Retinal pigment epithelial cell (primary cell): ENCODE data around the gene HLCS.
A peak's percentile ranks its signal among the peaks of the same experiment; 100 is the strongest.

Source experiments
- DNase-seq: peaks from one replicate; pipeline ENCODE4 v3.0.0-alpha.2; 2010; ENCODE audit warnings: low read depth
- H3K4me3 ChIP-seq: 2 replicates; pipeline ENCODE4 v1.5.1; 2011; ENCODE audit warnings: mild to moderate bottlenecking, low read length, control low read depth, moderate library complexity
- TF ChIP-seq, protein P1 (sequence below): conservative IDR thresholded peaks from 2 replicates; pipeline ENCODE4 v1.5.1; 2011; ENCODE audit warnings: low read depth, low read length, control low read depth, inconsistent platforms

The HLCS gene

DNA sequence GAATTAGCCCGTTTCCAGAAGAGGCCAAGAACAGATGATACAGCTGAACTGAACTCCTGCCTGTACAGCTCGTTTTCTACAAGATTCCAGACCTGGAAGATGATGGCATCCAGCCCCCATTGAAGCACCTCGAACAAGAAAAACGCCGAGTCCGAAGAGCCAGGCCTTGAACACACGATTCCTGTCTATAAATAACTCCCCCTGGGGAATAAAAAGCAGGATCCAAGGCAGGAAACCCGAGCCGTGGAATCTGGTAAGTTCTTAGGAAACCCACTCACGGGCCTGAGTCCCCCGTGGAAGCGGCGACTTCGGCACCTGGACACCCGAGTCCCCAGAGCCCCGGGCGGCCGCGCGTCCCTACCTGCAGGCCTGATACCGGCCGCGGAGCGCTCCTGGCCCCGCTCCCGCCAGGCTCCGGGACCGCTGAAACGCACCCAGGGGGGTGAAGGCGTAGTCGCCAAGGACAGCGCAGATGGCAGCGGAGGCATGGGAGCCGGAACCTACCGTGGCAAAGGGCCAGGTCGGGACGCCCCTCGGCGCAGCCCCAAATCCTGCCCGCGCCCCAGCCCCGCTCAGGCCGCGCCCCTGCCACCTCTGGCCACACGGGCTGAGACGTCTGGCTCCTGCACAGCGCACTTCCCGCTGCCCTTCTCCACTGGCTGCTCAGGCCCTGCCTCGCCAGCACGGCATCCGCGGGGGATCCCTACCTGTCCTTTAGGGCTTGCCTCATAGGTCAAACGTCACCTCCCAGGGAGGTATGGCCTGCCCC is 14.0 kb upstream of the HLCS start:
- no peak for DNase-seq
- TF ChIP-seq, protein P1, sequence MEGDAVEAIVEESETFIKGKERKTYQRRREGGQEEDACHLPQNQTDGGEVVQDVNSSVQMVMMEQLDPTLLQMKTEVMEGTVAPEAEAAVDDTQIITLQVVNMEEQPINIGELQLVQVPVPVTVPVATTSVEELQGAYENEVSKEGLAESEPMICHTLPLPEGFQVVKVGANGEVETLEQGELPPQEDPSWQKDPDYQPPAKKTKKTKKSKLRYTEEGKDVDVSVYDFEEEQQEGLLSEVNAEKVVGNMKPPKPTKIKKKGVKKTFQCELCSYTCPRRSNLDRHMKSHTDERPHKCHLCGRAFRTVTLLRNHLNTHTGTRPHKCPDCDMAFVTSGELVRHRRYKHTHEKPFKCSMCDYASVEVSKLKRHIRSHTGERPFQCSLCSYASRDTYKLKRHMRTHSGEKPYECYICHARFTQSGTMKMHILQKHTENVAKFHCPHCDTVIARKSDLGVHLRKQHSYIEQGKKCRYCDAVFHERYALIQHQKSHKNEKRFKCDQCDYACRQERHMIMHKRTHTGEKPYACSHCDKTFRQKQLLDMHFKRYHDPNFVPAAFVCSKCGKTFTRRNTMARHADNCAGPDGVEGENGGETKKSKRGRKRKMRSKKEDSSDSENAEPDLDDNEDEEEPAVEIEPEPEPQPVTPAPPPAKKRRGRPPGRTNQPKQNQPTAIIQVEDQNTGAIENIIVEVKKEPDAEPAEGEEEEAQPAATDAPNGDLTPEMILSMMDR, result no peak
- H3K4me3 ChIP-seq, result peak overlapping the region; percentile 41

DNA sequence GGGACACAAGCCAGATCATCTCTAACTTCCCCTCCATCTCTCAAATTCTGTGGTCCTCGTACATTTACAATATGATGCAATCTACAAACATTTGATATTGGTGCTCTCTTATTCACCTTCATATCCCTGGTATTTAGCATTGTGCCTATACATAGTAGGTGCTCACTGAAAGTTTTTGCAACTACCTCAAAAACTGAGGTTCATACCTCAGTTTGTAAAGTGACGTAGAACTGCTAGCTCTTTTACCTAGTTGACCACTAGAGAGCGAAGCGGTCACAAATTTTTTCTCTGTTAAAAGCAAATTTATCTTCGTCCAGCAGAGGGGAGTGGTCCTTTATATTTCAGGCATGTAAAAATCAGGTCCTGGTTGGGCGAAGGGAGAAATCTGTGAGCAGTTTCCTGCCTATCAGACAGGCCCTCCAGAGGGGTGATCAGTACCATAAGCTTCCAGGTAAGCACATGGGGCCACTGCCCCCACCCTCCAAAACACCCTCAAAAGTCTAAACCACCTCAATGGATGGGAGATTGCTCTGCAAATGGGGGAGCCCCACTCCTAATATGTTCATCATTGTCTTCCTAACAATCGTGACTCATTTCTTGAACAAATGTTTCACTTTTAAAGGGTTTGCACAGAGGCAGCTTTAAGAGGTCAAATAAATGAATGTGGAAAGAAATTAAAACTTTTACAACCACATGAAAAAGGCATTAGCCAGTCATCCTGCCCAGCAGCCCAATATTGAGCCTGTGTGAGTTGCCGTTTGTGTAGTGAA is 10.6 kb upstream of the HLCS start:
- H3K4me3 ChIP-seq, result no peak overlapping the region
- TF ChIP-seq, protein P1, result peak; percentile 82
- no peak for DNase-seq

DNA sequence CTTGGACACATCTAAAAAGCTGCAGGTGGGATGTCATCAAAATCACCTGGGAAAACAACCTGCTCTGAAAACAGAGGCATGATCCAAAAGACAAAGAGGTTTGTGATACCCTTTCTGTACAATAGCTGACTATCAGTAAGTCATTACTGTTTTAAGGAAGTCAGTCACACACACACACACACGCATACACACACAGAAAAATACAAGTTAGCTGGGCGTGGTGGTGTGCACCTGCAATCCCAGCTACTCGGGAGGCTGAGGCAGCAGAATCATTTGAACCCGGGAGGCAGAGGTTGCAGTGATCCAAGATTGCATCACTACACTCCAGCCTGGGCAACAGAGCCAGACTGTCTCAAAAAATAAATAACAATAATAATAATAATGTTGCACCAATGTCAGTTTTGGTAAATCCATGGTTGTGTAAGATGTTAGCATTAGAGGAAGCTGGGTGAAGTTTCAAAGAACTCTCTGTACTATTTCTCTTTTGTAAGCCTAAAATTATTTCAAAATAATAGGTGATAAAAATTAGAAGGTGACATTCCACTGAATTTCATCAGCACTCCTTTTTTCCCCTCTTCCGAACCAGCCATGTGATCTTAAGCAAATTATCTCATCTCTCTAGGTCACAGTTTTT is 9.9 kb upstream of the HLCS start:
- no peak for DNase-seq
- TF ChIP-seq, protein P1, result no peak
- H3K4me3 ChIP-seq, result no peak overlapping the region

DNA sequence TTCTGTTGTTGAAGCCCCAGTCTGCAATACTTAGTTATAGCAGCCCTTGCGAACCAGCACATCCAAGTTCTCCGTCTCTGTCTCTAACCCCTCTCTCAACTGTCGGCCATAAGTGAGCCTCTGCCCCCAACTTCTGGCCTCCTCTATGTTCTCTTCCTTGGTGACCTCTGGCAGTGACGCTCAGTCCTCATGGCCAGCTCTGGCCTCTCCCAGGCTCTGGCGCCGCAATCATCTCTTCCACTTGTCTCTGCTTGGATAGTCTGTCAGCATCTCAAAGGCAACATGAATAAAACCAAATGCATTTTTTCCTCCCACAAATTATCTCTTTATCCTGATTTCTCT is 8.4 kb upstream of the HLCS start:
- TF ChIP-seq, protein P1, result no peak
- no peak overlapping the region for H3K4me3 ChIP-seq
- no peak for DNase-seq

DNA sequence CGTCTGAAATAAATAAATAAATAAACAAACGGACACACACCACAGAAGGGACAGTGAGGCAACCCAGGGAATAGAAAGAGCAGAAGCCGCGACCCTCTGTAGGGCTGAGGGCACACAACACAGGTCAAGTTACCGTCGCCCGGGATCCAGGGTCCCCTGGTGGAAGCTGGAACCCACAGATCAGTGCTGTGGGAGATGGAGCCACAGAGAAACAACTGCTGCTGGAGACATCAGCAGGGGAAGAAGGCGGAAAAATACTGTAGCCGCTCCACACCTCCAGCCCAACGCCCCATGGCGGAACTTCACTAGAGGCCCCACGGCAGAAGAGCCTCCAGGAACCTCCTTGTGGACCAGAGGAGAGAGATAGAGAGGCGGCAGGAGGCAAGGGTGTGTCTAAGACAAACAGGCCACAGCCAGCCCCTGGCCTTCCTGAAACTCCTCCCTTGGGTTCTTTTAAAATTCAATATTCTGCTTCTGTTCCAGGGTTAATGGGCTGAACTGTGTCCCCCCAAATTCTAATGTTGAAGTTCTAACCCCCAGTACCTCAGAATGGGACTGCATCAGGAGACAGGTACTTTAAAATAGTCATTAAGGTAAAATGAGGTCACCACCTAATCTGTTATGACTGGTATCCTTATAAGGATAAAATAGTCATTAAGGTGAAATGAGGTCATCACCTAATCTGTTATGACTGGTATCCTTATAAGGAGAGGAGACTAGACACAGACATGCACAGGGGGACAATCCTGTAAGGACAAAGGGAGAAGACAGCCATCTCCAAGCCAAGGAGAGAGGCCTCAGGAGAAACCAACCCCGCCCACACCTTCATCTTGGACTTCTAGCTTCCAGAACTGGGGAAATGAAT is 7.7 kb upstream of the HLCS start:
- no peak overlapping the region for H3K4me3 ChIP-seq
- no peak for DNase-seq
- TF ChIP-seq, protein P1, result no peak

DNA sequence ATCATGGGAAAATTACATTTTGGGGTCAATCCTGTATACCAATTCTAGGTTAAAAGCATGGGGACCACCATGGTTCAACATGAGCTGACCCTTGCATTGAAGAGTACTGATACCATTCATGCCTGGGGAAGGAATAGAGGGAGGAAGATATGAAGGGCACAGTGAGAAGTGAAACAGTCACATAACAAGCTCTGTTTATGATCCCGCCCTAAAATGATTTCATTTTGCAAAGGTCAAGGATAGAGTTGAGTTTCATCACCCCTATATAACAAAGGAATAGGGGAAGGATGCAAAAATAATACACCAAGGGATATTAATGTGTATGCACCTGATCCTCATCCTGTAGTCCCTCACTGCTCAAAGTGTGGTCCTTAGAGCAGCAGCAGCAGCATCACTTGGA is 2.5 kb upstream of the HLCS start:
- DNase-seq, result no peak
- TF ChIP-seq, protein P1, result no peak
- no peak overlapping the region for H3K4me3 ChIP-seq
